ENCODE results near the gene ARHGAP8. TPM values are rescaled to one million over a fixed set of nuclear protein-coding genes. Genes with fewer than 3 reads are reported as not detected.

The ARHGAP8 gene
- polyA plus RNA-seq, 3 donors = 0.03 TPM; not detected in 2

DNA sequence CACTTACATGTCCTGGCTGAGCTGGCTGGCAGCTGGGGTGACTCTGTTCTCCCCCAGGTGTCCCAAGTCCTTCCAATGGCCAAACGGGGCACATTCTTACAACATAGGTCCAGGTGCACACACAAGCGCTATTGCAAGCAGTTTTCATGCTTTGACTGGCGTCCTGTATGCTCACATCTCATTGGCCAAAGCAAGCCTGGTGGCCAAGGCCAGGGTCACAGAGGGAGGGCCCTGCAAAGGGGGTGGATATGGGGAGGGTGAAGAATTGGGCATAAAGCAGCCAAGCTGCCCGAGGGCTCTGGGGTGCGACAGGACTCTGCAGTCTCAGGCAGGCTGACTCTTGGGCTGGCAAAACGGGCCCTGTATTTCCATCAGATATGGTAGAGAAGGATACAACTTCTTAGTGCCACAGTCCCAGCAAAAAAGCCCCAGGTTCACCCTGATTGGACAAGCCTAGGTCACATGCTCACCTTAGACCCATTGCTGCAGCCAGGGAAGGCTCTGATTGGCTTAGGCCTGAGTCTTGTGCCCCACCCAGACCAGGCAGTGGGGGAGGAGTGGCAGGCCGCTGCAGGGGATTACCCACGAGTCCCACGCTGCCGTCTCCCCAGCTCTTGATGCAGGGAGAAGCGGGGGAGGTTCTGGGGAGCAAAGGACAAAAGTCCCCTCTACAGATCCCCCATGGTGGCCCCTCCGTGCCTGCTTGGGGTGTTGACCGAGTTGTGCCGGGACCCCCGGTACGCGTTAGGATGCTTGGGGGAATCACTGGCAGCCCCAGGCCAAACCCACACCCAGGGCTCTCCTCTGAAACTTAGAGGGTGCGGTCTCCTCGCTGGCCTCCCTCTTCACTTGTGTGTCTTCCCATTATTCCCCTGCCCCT is 110.8 kb downstream of the ARHGAP8 start:
- Histone ChIP-seq H4K20me1 (ENCODE audit: insufficient read depth, low read length) (no peaks in the 10 kb centered on the region), H2AFZ (ENCODE audit: insufficient read depth, low read depth, low read length, poor library complexity, severe bottlenecking) (no peak overlapping the region), H3K27me3 (ENCODE audit: control insufficient read depth in 2 of 2, insufficient read depth in 2 of 2, low read length in 2 of 2) (no peaks in the 10 kb centered on the region), H3K4me2 (replicated peaks; ENCODE audit: extremely low read depth, low read length, poor library complexity, severe bottlenecking) (no peak overlapping the region), H3K36me3 (replicated peaks in 1 of 2; ENCODE audit: control insufficient read depth in 1 of 2, insufficient read depth in 2 of 2, low read length in 2 of 2) (no peaks in the 10 kb centered on the region), H3K4me1 (ENCODE audit: control insufficient read depth in 1 of 2, insufficient read depth in 2 of 2, low read length in 2 of 2) (no peaks in the 10 kb centered on the region), H3K79me2 (ENCODE audit: insufficient read depth, low read length) (no peaks in the 10 kb centered on the region), H3K9ac (ENCODE audit: insufficient read depth, low read length, poor library complexity, severe bottlenecking) (no peak overlapping the region), H3K4me3 (replicated peaks in 1 of 3; ENCODE audit: low read depth in 2 of 3, low read length in 3 of 3) (no peak overlapping the region), H3K27ac (ENCODE audit: low read depth in 1 of 2, low read length in 2 of 2) (no peak overlapping the region), H3K9me3 (replicated peaks in 1 of 2; ENCODE audit: control insufficient read depth in 1 of 2, insufficient read depth in 1 of 2, low read length in 2 of 2) (no peaks in the 10 kb centered on the region)
- 98% methylated on average over 15 of the region's 19 CpGs for WGBS (ENCODE audit: insufficient coverage)
- Mint-ChIP-seq H3K36me3 (no peaks in the 10 kb centered on the region), H3K27me3 (ENCODE audit: low read depth in 3 of 3) (peaks cover 0 to 6% (median 3%) of the 10 kb centered on the region in 3 donors), H3K4me3 (no peak overlapping the region), H3K27ac (no peak overlapping the region), H3K9me3 (peaks cover 0 to 6% (median 2%) of the 10 kb centered on the region in 7 donors), H3K4me1 (no peaks in the 10 kb centered on the region)
- TF ChIP-seq, protein P1, sequence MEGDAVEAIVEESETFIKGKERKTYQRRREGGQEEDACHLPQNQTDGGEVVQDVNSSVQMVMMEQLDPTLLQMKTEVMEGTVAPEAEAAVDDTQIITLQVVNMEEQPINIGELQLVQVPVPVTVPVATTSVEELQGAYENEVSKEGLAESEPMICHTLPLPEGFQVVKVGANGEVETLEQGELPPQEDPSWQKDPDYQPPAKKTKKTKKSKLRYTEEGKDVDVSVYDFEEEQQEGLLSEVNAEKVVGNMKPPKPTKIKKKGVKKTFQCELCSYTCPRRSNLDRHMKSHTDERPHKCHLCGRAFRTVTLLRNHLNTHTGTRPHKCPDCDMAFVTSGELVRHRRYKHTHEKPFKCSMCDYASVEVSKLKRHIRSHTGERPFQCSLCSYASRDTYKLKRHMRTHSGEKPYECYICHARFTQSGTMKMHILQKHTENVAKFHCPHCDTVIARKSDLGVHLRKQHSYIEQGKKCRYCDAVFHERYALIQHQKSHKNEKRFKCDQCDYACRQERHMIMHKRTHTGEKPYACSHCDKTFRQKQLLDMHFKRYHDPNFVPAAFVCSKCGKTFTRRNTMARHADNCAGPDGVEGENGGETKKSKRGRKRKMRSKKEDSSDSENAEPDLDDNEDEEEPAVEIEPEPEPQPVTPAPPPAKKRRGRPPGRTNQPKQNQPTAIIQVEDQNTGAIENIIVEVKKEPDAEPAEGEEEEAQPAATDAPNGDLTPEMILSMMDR (IDR thresholded peaks at IDR 0.05) = no peak
- DNase-seq = no peak
- intact Hi-C loops (cut with micrococcal nuclease) = no loop called here

DNA sequence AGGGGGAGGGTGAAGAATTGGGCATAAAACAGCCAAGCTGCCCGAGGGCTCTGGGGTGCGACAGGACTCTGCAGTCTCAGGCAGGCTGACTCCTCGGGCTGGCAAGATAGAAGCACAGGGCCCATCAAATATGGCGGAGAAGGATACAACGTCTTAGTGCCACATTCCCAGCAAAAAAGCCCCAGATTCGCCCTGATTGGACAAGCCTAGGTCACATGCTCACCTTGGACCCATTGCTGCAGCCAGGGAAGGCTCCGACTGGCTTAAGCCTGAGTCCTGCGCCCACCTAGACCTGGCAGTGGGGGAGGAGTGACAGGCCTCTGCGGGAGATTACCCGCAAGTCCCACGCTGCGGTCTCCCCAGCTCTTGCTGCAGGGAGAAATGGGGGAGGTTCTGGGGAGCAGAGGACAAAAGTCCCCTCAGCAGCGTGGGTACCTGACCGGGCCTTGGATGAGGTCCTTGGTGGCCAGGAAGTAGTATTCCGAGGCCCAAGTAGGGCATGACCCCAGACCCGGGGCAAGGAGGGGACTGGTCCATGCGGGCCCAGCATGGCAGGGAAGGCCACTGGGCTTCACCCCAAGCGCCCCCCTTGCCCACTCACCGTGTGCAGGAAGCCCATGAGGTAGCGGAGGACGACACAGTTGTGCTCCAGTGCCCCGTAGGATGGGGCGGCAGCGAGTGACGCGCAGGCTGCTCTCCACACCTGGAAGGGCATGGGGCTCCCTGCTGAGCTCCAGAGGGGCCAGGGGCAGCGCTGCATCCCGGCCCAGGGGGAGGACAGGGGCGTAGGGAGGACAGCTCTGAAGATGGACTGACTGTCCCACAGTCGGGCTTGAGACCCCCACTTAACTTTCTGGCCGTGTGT is 113.0 kb downstream of the ARHGAP8 start:
- no peak overlapping the region for H3K4me3 ChIP-seq (replicated peaks in 1 of 3; ENCODE audit: low read depth in 2 of 3, low read length in 3 of 3)
- no peak overlapping the region for H3K27ac ChIP-seq (ENCODE audit: low read depth in 1 of 2, low read length in 2 of 2)
- H2AFZ ChIP-seq (ENCODE audit: insufficient read depth, low read depth, low read length, poor library complexity, severe bottlenecking) = no peak overlapping the region
- H3K9me3 ChIP-seq (replicated peaks in 1 of 2; ENCODE audit: control insufficient read depth in 1 of 2, insufficient read depth in 1 of 2, low read length in 2 of 2) = no peaks in the 10 kb centered on the region
- H4K20me1 ChIP-seq (ENCODE audit: insufficient read depth, low read length) = no peaks in the 10 kb centered on the region
- no peaks in the 10 kb centered on the region for H3K36me3 ChIP-seq (replicated peaks in 1 of 2; ENCODE audit: control insufficient read depth in 1 of 2, insufficient read depth in 2 of 2, low read length in 2 of 2)
- TF ChIP-seq, protein P1 (IDR thresholded peaks at IDR 0.05) = no peak
- Mint-ChIP-seq H3K36me3 (no peaks in the 10 kb centered on the region), H3K4me3 (no peak overlapping the region), H3K27me3 (ENCODE audit: low read depth in 3 of 3) (peaks cover 1 to 6% (median 4%) of the 10 kb centered on the region in 3 donors), H3K27ac (no peak overlapping the region), H3K9me3 (peaks cover 0 to 6% (median 2%) of the 10 kb centered on the region in 7 donors), H3K4me1 (no peaks in the 10 kb centered on the region)
- H3K27me3 ChIP-seq (ENCODE audit: control insufficient read depth in 2 of 2, insufficient read depth in 2 of 2, low read length in 2 of 2) = no peaks in the 10 kb centered on the region
- intact Hi-C loops (cut with micrococcal nuclease) = no loop called here
- DNase-seq = no peak
- H3K4me1 ChIP-seq (ENCODE audit: control insufficient read depth in 1 of 2, insufficient read depth in 2 of 2, low read length in 2 of 2) = no peaks in the 10 kb centered on the region
- no peaks in the 10 kb centered on the region for H3K79me2 ChIP-seq (ENCODE audit: insufficient read depth, low read length)
- 96% methylated on average over 27 of the region's 31 CpGs for WGBS (ENCODE audit: insufficient coverage)
- no peak overlapping the region for H3K4me2 ChIP-seq (replicated peaks; ENCODE audit: extremely low read depth, low read length, poor library complexity, severe bottlenecking)
- H3K9ac ChIP-seq (ENCODE audit: insufficient read depth, low read length, poor library complexity, severe bottlenecking) = no peak overlapping the region

All from CD14-positive monocyte (primary cell).